ENCODE results near the gene FLRT2.

DNA sequence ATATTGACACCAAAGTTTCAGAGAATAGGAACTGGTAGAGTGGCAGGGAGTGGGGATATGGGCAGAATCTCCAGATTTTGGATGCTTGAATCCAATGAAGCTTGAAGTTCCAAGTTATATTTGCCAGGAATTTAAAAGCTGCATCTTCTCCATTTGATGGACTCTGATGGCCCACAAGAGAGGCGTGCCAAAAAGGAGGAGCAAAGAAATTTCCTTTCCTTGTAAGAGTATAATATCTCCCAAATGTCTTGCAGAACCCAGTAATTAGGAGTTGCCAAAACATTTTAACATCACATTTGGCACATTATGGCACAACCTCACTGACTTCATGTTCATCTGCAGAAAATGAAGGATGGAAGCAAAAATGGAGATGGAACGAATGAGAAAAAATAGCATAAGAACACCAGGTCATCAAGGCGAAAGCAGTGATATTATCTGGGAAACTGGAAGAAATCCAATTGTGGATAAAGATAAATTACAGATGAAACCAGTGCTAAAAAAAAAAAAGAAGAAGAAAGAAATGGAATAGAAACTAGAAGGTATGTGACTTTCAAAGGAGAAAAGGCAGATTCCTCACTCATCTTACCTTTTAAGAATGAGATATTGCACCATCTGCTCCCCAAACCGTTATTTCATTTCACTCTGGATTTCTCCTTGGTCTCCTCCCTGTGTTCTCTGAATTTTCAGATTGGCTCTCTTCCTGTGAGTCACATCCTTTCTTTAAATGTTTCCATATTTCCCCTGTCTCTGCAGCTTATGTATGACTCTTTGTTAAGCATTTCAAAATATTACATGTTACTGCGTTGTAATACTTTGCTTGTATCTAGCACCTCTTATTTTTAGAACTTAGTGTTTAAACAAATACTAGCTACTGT lies 13.5 kb upstream of the FLRT2 start:
- TF ChIP-seq, protein P1, sequence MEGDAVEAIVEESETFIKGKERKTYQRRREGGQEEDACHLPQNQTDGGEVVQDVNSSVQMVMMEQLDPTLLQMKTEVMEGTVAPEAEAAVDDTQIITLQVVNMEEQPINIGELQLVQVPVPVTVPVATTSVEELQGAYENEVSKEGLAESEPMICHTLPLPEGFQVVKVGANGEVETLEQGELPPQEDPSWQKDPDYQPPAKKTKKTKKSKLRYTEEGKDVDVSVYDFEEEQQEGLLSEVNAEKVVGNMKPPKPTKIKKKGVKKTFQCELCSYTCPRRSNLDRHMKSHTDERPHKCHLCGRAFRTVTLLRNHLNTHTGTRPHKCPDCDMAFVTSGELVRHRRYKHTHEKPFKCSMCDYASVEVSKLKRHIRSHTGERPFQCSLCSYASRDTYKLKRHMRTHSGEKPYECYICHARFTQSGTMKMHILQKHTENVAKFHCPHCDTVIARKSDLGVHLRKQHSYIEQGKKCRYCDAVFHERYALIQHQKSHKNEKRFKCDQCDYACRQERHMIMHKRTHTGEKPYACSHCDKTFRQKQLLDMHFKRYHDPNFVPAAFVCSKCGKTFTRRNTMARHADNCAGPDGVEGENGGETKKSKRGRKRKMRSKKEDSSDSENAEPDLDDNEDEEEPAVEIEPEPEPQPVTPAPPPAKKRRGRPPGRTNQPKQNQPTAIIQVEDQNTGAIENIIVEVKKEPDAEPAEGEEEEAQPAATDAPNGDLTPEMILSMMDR (IDR thresholded peaks at IDR 0.05) = no peak
- TF ChIP-seq POLR2A (IDR thresholded peaks at IDR 0.05) = no peak

Measured in adrenal gland (tissue), 5 donors.